AG04450 (cell line): ENCODE results near the gene SLC9A5. TPM values are rescaled to one million over a fixed set of nuclear protein-coding genes. Genes with fewer than 3 reads are reported as not detected.

Source experiments
- CTCF ChIA-PET: fragments of 300-600, 350-600 bp; formaldehyde crosslinking; extraction: SDS; loops from one replicate; lab custom pipeline; 2022; ENCODE audit warnings: antibody characterized with exemption, inconsistent platforms; lab: Charles Lee
- POLR2A ChIA-PET: fragments of 350-600 bp; formaldehyde crosslinking; extraction: SDS; loops from one replicate; lab custom pipeline; 2021; ENCODE audit warnings: antibody characterized with exemption, inconsistent platforms; lab: Yijun Ruan, JAX
- DNase-seq: peaks from one replicate; pipeline ENCODE4 v3.0.0-alpha.2; 2011; ENCODE audit warnings: low read depth, low spot score
- H3K27ac ChIP-seq: one replicate; pipeline ENCODE4 v1.5.1; 2012; ENCODE audit warnings: low read depth, low read length, control low read depth
- H3K27me3 ChIP-seq: one replicate; pipeline ENCODE4 v1.6.0; 2012; ENCODE audit warnings: low read length; ENCODE audit not compliant: control insufficient read depth, insufficient read depth
- H3K4me3 ChIP-seq: 2 replicates; pipeline ENCODE4 v1.5.1; 2011; ENCODE audit warnings: mild to moderate bottlenecking, low read depth, low read length, control low read depth
- H3K9me3 ChIP-seq: 2 replicates; pipeline ENCODE4 v1.5.1; 2012; ENCODE audit warnings: low read length; ENCODE audit not compliant: control insufficient read depth, insufficient read depth
- polyA plus RNA-seq: library from polyadenylated mRNA; depleted of rRNA; stranded (reverse); fragments of >200 nt; gene quantifications from 2 replicates; pipeline ENCODE4 v1.2.3, GENCODE V29; 2011
- TF ChIP-seq, protein P1 (sequence below): IDR thresholded peaks from 2 replicates; pipeline ENCODE4 v1.5.1; 2011; ENCODE audit warnings: low read depth, low read length, control low read depth, inconsistent platforms

The SLC9A5 gene
- polyA plus RNA-seq, 1 experiment = 2.4 TPM

DNA sequence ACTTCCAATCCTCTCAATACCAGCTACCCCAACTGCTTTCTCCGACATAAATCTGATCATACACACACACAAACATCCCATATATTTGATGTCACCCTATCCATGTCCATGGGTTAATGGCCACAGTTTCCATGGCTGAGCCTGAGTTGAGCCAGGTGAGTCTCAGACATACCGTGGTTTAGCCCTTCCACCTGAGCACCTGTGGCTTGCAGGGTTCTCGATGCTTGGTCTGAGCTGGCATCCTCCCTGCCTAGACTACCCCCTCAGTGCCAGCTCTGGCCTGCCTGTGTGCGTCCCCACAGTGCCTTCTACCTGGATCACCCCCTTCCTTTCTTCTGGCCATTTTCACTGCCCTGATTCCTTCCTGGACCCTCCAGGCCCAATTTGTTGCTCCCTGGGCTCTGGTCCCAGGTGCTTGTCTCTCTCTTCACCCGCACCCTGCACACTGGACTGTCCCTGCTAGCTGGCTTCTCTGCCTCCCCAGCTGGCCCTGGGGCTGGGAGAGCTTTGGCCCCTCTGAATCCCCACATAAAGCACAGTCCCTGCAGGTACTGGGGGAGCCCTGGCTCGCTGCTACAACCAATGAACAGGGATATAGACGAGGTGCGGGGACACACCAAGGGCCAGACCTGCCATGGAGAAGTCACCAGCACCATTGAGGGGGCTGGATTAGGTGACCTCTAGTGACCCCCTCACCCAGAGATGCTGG is 42.5 kb upstream of the SLC9A5 start:
- DNase-seq = no peak
- ChIA-PET CTCF (interaction anchor here (0.9 kb wide), 1 partner anchor 9 kb away, joined by 3 read pairs; no protein-coding TSS in a partner anchor), POLR2A (interaction anchor here (0.5 to 0.8 kb wide), 3 partner anchors 9 to 186 kb away, joined by 3 to 4 read pairs (median 3); no protein-coding TSS in a partner anchor)
- no peak overlapping the region for H3K27ac ChIP-seq
- H3K9me3 ChIP-seq = no peaks in the 10 kb centered on the region
- H3K27me3 ChIP-seq = no peaks in the 10 kb centered on the region
- H3K4me3 ChIP-seq = no peak overlapping the region
- TF ChIP-seq, protein P1, sequence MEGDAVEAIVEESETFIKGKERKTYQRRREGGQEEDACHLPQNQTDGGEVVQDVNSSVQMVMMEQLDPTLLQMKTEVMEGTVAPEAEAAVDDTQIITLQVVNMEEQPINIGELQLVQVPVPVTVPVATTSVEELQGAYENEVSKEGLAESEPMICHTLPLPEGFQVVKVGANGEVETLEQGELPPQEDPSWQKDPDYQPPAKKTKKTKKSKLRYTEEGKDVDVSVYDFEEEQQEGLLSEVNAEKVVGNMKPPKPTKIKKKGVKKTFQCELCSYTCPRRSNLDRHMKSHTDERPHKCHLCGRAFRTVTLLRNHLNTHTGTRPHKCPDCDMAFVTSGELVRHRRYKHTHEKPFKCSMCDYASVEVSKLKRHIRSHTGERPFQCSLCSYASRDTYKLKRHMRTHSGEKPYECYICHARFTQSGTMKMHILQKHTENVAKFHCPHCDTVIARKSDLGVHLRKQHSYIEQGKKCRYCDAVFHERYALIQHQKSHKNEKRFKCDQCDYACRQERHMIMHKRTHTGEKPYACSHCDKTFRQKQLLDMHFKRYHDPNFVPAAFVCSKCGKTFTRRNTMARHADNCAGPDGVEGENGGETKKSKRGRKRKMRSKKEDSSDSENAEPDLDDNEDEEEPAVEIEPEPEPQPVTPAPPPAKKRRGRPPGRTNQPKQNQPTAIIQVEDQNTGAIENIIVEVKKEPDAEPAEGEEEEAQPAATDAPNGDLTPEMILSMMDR = no peak

DNA sequence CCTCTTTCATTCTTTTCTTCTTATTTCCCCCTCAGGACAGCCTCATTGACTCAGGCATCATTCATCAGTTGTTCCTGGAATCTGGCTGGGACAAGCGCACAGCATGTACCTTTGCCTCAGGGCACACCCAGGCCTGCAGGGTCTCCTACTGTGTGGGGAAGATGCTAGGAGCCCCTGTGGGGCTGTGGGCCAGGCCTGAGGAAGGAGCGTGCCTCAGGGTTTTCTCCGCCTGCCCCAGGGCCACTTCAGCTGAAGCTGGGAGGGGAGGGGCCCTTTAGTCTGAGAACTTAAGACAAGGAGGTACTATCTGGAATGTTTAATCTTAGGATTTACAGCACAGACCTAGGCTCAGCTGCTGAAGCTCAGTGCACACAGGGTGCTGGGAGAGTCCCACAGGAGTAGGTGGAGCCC is 41.9 kb upstream of the SLC9A5 start:
- H3K9me3 ChIP-seq = no peaks in the 10 kb centered on the region
- DNase-seq = no peak
- H3K4me3 ChIP-seq = no peak overlapping the region
- TF ChIP-seq, protein P1 = no peak
- POLR2A ChIA-PET = interaction anchor here (0.5 kb wide), 1 partner anchor 186 kb away, joined by 4 read pairs; no protein-coding TSS in a partner anchor
- no peak overlapping the region for H3K27ac ChIP-seq
- no peaks in the 10 kb centered on the region for H3K27me3 ChIP-seq
- CTCF ChIA-PET = interaction anchor here (0.9 kb wide), 1 partner anchor 9 kb away, joined by 3 read pairs; no protein-coding TSS in a partner anchor

DNA sequence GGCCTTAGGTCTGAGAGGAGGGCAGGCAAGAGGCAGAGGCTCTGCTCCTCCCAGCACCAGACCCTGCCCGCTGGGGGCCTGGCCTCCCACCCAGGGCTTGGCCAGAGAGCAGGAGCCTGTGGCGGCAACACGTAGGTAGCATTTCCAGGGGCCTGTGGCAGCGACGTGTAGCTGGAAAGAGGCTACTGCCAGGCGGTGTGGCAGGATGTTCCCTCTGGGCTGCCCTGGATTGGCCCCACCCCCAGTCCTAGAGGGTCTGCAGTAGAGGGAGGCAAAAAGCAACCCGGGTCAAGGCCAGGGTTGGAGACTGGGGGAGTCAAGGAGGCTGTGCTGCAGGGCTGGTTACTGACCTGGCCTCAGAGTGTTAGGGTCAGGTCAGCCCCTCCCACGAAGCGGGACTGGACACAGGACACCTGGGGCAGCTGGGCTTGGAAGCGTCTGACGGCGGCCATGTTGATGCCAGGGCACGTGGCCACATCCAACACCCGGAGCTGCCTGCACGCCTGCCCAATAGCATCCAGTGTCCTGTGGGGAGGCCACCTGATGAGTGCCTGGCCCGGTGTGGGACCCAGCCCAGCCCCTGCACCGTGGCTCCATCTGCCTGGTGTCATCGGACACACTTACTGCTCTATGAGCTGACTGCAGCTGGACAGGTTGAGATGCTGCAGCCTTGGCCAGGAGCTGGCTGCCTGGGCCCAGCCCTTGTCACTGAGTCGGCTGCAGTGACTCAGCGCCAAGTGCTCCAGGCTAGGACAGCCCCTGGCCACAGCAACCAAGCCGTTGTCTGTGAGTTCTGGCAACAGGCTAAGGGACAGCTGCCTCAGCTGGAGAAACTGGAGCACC is 41.3 kb upstream of the SLC9A5 start:
- no peaks in the 10 kb centered on the region for H3K27me3 ChIP-seq
- ChIA-PET CTCF (interaction anchor here (0.8 to 1.5 kb wide), 3 partner anchors 9 to 106 kb away, joined by 3 to 4 read pairs (median 4); no protein-coding TSS in a partner anchor), POLR2A (interaction anchor here (1.1 to 1.8 kb wide), 2 partner anchors 17 to 37 kb away, joined by 3 to 4 read pairs; no protein-coding TSS in a partner anchor)
- H3K9me3 ChIP-seq = no peaks in the 10 kb centered on the region
- H3K4me3 ChIP-seq = no peak overlapping the region
- no peak overlapping the region for H3K27ac ChIP-seq
- no peak for DNase-seq
- TF ChIP-seq, protein P1 = no peak

DNA sequence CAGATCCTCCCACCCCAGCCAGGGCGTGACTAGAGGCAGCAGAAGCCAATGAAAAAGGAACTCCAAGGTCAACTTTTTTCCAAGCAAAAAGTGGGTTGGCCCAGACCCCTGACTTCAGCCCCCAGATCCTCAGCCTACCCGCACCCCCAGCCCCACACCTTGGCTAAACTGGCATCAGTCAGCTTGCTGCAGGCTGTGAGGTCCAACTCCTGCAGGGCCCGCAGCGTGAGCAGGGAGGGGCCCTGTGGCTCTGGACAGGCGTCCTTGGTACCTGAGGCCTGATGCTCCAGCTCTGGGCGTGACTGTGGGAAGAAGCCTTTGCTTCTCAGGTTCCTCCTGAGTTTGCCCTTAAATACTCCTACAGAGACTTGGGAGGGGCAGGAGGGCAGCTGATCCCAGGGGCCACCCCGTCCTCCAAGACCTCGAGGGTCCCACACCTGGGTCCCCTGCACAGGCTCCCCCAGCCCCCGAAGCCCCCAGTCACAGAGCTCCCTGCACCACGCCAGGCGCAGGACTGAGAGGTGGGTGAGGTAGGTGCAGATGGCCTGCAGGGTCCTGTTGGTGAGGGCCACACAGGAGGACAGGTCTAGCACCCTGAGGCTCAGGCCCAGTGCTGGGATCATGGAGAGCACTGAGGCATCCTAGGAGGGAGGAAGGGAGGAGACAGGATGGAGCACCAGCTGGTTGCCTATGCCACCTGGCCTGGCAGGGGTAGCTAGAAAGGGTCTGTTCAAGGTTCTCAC is 40.5 kb upstream of the SLC9A5 start:
- no peak for DNase-seq
- no peak overlapping the region for H3K4me3 ChIP-seq
- H3K27ac ChIP-seq = no peak overlapping the region
- TF ChIP-seq, protein P1 = no peak
- H3K9me3 ChIP-seq = no peaks in the 10 kb centered on the region
- POLR2A ChIA-PET = interaction anchor here (0.6 to 1.8 kb wide), 5 partner anchors 10 to 306 kb away, joined by 3 to 4 read pairs (median 3); no protein-coding TSS in a partner anchor
- CTCF ChIA-PET = interaction anchor here (0.6 to 1.5 kb wide), 3 partner anchors 10 to 185 kb away, joined by 3 to 4 read pairs (median 4); partner anchors contain the start of gene TPPP3
- H3K27me3 ChIP-seq = no peaks in the 10 kb centered on the region
